Endothelial cell of umbilical vein (primary cell): ENCODE data around the gene GIMAP1. TPM values are rescaled to one million over a fixed set of nuclear protein-coding genes. Genes with fewer than 3 reads are reported as not detected.

Experiments
- polyA plus RNA-seq, 4 experiments: library from polyadenylated mRNA; depleted of rRNA in 3 of 4; stranded (reverse) in 3 of 4; unstranded in 1 of 4; fragments of >200 nt; gene quantifications; 2 replicates each; pipeline versions ENCODE4 v1.2.1 to v1.2.3, GENCODE V29; 2011 to 2012; ENCODE audit warnings: missing spikeins in 1 of 4
- total RNA-seq: library from RNA; stranded (reverse); gene quantifications from 2 replicates; pipeline ENCODE4 v1.2.3, GENCODE V29; 2021

Gene GIMAP1
- total and polyA plus RNA-seq, 2 donors (not counting 3 experiments of a cell fraction or from before 2014, with no cell fraction given), result 10.0 to 11.9 TPM

Other genes with a start within 250 kb of the GIMAP1 start
- gene GIMAP7, start 201.7 kb upstream of the GIMAP1 start, total RNA-seq, result 42.4 and 51.1 TPM in 2 replicates
- gene GIMAP7, start 201.7 kb upstream of the GIMAP1 start, polyA plus RNA-seq, result 37.9 and 43.4 TPM in 2 replicates
- gene GIMAP4, start 149.2 kb upstream of the GIMAP1 start, total RNA-seq, result 168 and 174 TPM in 2 replicates
- gene GIMAP4, start 149.2 kb upstream of the GIMAP1 start, polyA plus RNA-seq, result 38.6 and 56.6 TPM in 2 replicates
- 85.0 and 87.8 TPM in 2 replicates for gene GIMAP6, start 84.2 kb upstream of the GIMAP1 start, total RNA-seq
- 58.7 and 65.6 TPM in 2 replicates for gene GIMAP6, start 84.2 kb upstream of the GIMAP1 start, polyA plus RNA-seq
- 26.2 and 27.9 TPM in 2 replicates for gene GIMAP2, start 30.9 kb upstream of the GIMAP1 start, total RNA-seq
- gene GIMAP2, start 30.9 kb upstream of the GIMAP1 start, polyA plus RNA-seq, result 18.0 and 21.3 TPM in 2 replicates
- 0.44 and 0.85 TPM in 2 replicates for gene GIMAP5, start 20.8 kb downstream of the GIMAP1 start, total RNA-seq
- 14.9 and 18.9 TPM in 2 replicates for gene GIMAP5, start 20.8 kb downstream of the GIMAP1 start, polyA plus RNA-seq
- not detected in 2 replicates for gene TMEM176B, start 83.8 kb downstream of the GIMAP1 start, total RNA-seq
- gene TMEM176B, start 83.8 kb downstream of the GIMAP1 start, polyA plus RNA-seq, result 0.13 and 0.23 TPM in 2 replicates
- gene TMEM176A, start 84.2 kb downstream of the GIMAP1 start, total RNA-seq, result not detected in 2 replicates
- not detected in 2 replicates for gene TMEM176A, start 84.2 kb downstream of the GIMAP1 start, polyA plus RNA-seq
- not detected in 2 replicates for gene AOC1, start 135.9 kb downstream of the GIMAP1 start, total RNA-seq
- not detected in 2 replicates for gene AOC1, start 135.9 kb downstream of the GIMAP1 start, polyA plus RNA-seq